A673 (cell line): ENCODE data around the gene PDZD4. TPM values are rescaled to one million over a fixed set of nuclear protein-coding genes. Genes with fewer than 3 reads are reported as not detected.

ENCODE experiments used
- BruUV-seq: library from RNA; stranded (reverse); fragments of 400-500 nt; replicated peaks from 2 replicates; lab custom pipeline; 2021; lab: Mats Ljungman, UMichigan
- CTCF ChIA-PET: fragments of 300-600 bp; sonication (Branson Sonifier 250); formaldehyde crosslinking; loops from one replicate; lab custom pipeline; 2022; ENCODE audit warnings: antibody characterized with exemption; lab: Charles Lee
- POLR2A ChIA-PET: fragments of 300-600 bp; sonication (Branson Sonifier 250); formaldehyde crosslinking; loops from one replicate; lab custom pipeline; 2022; ENCODE audit warnings: antibody characterized with exemption; ENCODE audit not compliant: low non-redundant PET; lab: Charles Lee
- DNase-seq: peaks from one replicate; pipeline ENCODE4 v3.0.0-alpha.2; 2015; ENCODE audit warnings: low spot score
- H3K27ac ChIP-seq: fragments of 200-600 bp; sonication (generic); 2 replicates; pipeline ENCODE4 v1.5.1; 2016; ENCODE audit warnings: mixed run types, low read depth, mild to moderate bottlenecking, mixed read lengths, antibody characterized with exemption, low read length; ENCODE audit not compliant: poor library complexity, severe bottlenecking
- H3K27me3 ChIP-seq: fragments of 200-600 bp; sonication (generic); replicated peaks from 2 replicates; pipeline ENCODE4 v1.6.1; 2017; ENCODE audit warnings: mixed run types, low read depth, mild to moderate bottlenecking, mixed read lengths, antibody characterized with exemption, low read length; ENCODE audit not compliant: insufficient read depth, poor library complexity
- H3K36me3 ChIP-seq: fragments of 200-600 bp; sonication (generic); 2 replicates; pipeline ENCODE4 v1.6.1; 2016; ENCODE audit warnings: mixed run types, mild to moderate bottlenecking, mixed read lengths, antibody characterized with exemption, low read length; ENCODE audit not compliant: insufficient read depth, poor library complexity, severe bottlenecking
- H3K4me1 ChIP-seq: fragments of 200-600 bp; sonication (generic); 2 replicates; pipeline ENCODE4 v1.6.1; 2017; ENCODE audit warnings: mixed run types, mild to moderate bottlenecking, mixed read lengths, antibody characterized with exemption, low read length; ENCODE audit not compliant: insufficient read depth, poor library complexity, severe bottlenecking
- H3K4me3 ChIP-seq: fragments of 200-600 bp; sonication (generic); 2 replicates; pipeline ENCODE4 v1.5.1; 2016; ENCODE audit warnings: low read depth, mixed run types, mild to moderate bottlenecking, mixed read lengths, low read length; ENCODE audit not compliant: poor library complexity, severe bottlenecking
- H3K9me3 ChIP-seq: fragments of 200-600 bp; sonication (generic); 2 replicates; pipeline ENCODE4 v1.6.1; 2016; ENCODE audit warnings: mixed run types, low read depth, mild to moderate bottlenecking, mixed read lengths, antibody characterized with exemption, low read length; ENCODE audit not compliant: poor library complexity, severe bottlenecking
- CTCF ChIP-seq: fragments of 300-800, 200-600 bp; sonication (generic); conservative IDR thresholded peaks from 2 replicates; pipeline ENCODE4 v1.5.1; 2017; ENCODE audit warnings: low read depth, mild to moderate bottlenecking, antibody characterized with exemption, low read length, moderate library complexity, mixed read lengths
- EZH2 ChIP-seq: fragments of 200-600 bp; sonication (generic); IDR thresholded peaks from 2 replicates; pipeline ENCODE4 v1.6.1; 2017; ENCODE audit warnings: borderline replicate concordance, low read depth, mild to moderate bottlenecking, mixed read lengths, antibody characterized with exemption, low read length; ENCODE audit not compliant: poor library complexity, severe bottlenecking
- intact Hi-C: fragments of 100-400 bp; cut with micrococcal nuclease; formaldehyde crosslinking; loops from one replicate; pipeline ENCODE4 v1.10.0; 2022; ENCODE audit not compliant: unreplicated experiment
- total RNA-seq: library from RNA; stranded (reverse); gene quantifications from 2 replicates; pipeline ENCODE4 v1.2.3, GENCODE V29; 2021

The PDZD4 gene
- total RNA-seq, 1 experiment from 2014 or later, result 2.6 TPM

- TF ChIP-seq EZH2 (no peak), CTCF (no peak)
- H3K4me1 ChIP-seq, result no peaks in the 10 kb centered on the region
- no peaks in the 10 kb centered on the region for H3K27me3 ChIP-seq
- BruUV-seq, result no TSS peak
- H3K4me3 ChIP-seq, result no peak overlapping the region
- CTCF ChIA-PET, result no interaction called here
- POLR2A ChIA-PET, result no interaction called here
- intact Hi-C loops, result no loop called here
- no peaks in the 10 kb centered on the region for H3K9me3 ChIP-seq
- no peak for DNase-seq
- no peaks in the 10 kb centered on the region for H3K36me3 ChIP-seq
- H3K27ac ChIP-seq, result no peak overlapping the region
Observed at GRCh38 chrX:153769158-153769864, 61.0 kb downstream of the PDZD4 start.

GRCh38 chrX:153768311-153769157 lies 61.8 kb downstream of the PDZD4 start:
- Histone ChIP-seq H3K9me3 (no peaks in the 10 kb centered on the region), H3K36me3 (no peaks in the 10 kb centered on the region), H3K27me3 (no peaks in the 10 kb centered on the region), H3K27ac (no peak overlapping the region), H3K4me1 (no peaks in the 10 kb centered on the region), H3K4me3 (no peak overlapping the region)
- no peak for DNase-seq
- POLR2A ChIA-PET, result no interaction called here
- CTCF ChIA-PET, result no interaction called here
- TF ChIP-seq CTCF (no peak), EZH2 (no peak)
- no TSS peak for BruUV-seq
- intact Hi-C loops, result no loop called here

GRCh38 chrX:153767674-153768055 lies 62.7 kb downstream of the PDZD4 start:
- intact Hi-C loops, result no loop called here
- Histone ChIP-seq H3K9me3 (no peaks in the 10 kb centered on the region), H3K36me3 (no peaks in the 10 kb centered on the region), H3K27me3 (no peaks in the 10 kb centered on the region), H3K27ac (no peak overlapping the region), H3K4me1 (no peaks in the 10 kb centered on the region), H3K4me3 (no peak overlapping the region)
- CTCF ChIA-PET, result no interaction called here
- POLR2A ChIA-PET, result no interaction called here
- no peak for DNase-seq
- TF ChIP-seq EZH2 (no peak), CTCF (no peak)
- no TSS peak for BruUV-seq
